Activated CD4-positive, alpha-beta T cell treated with anti-CD3 and anti-CD28 coated beads for 1 hour (primary cell): ENCODE results near the gene SRGAP2B.
"Not testable (repeated sequence)": the region's sequence is repeated elsewhere in the genome, so short reads cannot be mapped to it uniquely, and the experiment has no call there.

Experiments used
- DNase-seq: peaks from one replicate; pipeline ENCODE4 v3.0.0-alpha.2; 2020

SRGAP2B gene

DNA sequence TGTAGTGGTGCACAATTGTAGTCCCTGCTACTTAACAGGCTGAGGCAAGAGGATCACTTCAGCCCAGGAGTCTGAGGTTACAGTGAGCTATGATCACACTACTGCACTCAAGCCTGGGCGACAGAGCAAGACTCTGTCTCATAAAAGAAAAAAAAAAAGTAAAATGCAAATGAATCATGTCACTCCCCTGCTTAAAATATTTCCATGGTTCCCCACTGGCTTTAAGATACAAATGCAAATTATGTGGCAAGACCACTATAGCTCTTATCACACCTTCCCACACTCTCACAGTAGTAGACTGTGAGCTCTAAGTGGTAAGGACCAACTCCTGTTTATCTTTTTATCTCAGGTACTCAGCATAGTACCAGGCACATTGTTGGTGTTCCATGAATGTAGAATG, 53.6 kb downstream of the SRGAP2B start:
- DNase-seq: not testable (repeated sequence)

- DNase-seq: not testable (repeated sequence)
Observed at GRCh38 chr1:145036019-145036418, 59.1 kb downstream of the SRGAP2B start.

DNA sequence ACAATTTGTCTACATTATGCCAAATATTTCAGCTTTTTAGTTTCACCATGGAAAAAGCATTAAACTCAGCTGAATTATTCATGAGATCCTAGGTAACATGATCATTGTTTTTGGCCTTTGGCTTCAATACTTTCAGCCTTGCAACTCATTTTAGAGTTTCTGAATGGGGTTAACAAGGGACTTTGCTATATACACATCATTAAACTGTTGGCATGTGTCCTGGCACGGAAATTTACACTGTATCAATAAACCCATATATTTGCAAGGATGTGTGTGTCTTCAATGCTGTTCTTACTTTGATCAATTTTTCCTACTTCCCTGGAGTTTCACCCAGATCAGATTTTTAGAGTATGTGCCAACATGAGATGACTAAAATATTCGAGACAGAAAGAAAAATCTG, 61.6 kb downstream of the SRGAP2B start:
- not testable (repeated sequence) for DNase-seq

DNA sequence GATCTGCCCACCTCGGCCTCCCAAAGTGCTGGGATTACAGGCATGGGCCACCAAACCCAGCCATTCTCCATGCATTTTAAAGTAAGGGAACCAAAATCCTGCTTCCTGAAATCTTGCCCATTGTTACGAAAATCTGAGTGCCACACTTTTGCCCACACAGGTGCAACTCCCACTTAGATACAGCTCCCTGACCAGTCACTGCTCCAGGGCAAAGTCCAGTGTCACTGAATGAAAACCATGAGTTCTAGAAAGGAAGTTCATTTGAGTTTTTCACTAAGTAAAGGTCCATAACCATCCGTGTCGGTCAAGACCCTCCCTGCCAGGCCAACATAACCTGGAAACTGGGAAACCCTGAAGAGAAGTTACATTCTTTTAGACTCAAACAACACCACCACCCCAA, 67.9 kb downstream of the SRGAP2B start:
- DNase-seq: not testable (repeated sequence)

GRCh38 chr1:145025286-145025685, 69.8 kb downstream of the SRGAP2B start:
- not testable (repeated sequence) for DNase-seq

DNA sequence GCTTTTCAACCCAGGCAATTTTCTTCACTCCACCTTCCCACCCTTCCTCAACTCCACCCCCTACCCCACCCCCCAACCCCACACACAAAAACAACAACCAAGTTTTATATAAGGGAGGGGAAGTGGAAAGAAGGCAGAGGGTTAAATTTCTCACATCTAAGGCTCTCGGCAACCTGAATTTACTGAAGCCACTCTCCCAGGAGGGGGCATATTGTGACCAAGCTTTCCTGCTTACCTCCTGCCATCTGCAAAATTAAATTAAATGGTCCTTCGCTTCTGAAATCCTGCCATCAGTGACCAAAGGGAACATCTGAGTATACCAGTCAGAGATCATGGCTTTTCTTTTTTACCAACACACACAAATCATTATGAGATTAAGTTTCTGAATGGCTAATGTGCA, 72.9 kb downstream of the SRGAP2B start:
- not testable (repeated sequence) for DNase-seq

DNA sequence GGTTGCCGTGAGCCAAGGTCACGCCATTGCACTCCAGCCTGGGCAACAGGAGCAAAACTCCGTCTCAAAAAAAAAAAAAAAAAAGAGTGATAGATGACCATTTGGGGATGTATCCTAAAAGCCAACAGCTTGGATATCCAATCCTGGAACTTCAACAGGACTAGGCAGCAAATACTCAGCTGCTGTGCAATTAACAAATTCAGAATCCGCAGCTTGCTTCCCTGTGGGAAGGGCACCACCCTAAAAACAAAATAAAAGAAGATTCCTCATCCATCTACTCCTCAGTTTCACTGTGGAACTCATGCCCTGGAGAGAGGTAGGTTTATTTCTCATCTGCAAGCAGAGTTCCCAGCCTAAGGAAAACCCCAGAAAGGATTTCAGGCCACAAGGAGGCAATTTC, 73.4 kb downstream of the SRGAP2B start:
- DNase-seq: not testable (repeated sequence)

- not testable (repeated sequence) for DNase-seq
Observed at GRCh38 chr1:145019709-145020108, 75.4 kb downstream of the SRGAP2B start.

DNA sequence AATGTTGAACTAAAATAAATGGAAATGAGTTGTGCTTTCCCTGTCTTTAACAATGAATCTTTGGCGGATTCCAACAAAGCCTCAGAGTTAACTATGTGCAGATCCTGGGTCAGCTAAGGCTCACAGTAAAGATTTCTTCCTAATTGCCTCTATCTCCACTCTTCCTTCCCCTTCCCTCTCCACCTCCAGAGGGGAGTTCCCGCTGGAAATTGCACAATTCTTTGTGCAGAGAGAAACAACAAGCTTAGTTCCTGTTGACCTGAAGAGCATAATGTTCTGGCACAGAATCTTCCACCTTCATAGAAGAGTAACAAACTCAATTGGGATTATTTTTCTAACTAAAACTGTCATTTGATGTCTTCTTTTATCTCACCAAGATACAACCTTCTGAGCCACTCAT, 77.4 kb downstream of the SRGAP2B start:
- not testable (repeated sequence) for DNase-seq

- not testable (repeated sequence) for DNase-seq
Observed at GRCh38 chr1:145016492-145016862, 78.7 kb downstream of the SRGAP2B start.

DNA sequence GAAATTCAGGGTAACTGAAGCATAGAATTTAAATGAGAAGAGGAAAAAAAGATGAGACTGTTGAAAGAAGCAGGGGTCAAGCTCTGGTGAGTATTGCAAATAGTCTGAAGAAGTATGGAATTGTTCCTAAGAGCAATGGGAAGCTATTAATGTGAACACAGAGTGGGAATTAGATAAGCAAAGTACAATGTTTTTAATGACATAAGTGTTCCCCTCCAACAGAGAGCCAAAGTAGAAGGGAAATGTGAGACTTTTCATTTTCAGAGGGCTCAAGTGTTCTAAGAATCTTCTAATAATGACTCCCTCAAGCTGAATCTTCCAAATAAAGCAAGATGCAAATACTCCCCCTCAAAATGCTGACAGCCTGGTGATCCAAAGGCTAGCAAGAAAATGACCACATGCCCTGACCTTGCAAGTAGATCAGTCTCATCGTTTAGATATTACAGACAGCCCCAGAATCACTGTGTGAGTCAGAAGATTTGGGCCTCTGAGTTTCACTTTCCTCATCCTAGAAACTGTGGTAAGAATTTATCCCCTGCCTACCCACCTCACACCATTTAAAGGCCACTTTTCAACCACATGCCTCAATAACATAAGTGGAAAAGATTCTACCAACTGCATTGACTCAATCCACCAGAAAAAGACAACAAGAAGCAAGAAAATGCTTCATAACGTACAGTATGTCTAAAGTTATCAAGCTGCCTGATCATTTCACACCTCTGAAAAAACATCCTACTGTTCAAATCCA, 79.2 kb downstream of the SRGAP2B start:
- not testable (repeated sequence) for DNase-seq

DNA sequence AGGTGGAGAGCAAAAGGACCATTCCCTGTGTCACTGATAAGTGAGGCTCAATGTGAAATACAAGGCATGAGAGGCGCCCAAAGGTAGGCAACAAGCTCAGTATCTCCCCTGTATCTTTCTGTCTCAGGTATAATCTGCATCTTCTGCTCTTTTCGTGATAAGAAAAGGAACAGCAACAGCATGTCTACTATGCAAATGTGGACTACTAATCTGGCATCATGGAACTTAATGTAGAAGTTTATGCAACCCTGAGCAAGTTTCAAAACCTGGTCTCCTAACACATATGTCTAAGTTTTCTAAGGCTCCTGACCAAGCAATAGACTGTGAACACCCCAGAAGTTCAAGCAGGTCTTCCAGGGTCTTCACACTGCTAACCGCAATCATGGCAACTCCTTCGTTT, 81.8 kb downstream of the SRGAP2B start:
- DNase-seq: not testable (repeated sequence)

DNA sequence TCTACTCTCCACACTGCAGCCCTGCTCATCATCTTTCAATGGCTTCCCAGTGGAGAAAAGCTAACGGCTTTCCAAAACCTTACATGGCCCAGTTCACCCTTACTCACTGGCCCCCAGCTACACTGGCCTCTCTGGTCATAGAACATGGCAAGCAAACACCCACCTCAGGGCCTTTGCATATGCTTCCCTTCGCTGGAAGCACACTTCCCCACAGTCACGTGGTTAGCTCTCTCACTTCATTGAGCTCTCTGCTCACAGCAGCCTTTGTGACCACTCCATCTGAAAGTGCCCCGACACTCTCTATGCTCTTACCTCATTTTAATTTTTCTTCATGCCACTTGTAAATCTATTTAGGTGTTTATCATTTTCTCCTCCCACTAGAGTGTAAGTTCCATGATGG, 83.3 kb downstream of the SRGAP2B start:
- DNase-seq: not testable (repeated sequence)

DNA sequence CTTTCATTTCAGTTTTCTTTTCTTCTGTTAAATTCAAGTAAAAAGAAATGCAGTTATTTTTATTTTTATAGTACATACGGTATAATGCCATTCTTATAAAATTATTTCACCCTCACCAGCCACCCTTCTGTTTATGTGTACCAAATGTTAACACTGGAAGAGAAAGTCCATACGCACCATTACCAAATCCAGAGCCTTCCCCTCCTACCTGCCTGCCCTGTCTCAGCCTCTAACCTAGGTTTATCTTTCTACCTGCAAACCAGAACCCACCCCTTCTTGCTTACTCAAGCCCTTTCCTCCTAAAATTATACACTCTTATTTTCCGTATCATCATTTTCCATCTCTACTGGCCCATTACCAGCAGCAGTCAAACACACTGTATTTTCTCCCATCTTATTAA, 84.5 kb downstream of the SRGAP2B start:
- DNase-seq: not testable (repeated sequence)

GRCh38 chr1:145009928-145010327, 85.2 kb downstream of the SRGAP2B start:
- DNase-seq: not testable (repeated sequence)

DNA sequence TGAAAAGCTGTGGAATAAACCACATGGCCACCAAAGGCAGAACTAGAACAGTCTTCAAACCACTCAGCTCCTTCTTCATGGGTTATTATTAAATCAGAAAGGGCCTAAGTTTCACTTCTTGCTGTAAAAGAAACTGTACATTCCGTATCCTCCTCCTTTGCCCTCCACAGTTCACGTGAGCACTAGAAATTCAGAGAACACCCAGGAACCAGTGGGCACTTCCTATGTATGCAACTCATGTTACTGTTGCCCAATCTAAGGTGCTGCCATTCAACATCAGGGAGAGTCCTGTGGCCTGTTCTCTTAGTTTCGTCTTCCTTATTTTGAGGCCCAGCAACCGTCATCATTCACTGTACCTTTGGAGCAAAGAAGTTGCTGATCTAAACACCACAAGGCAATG, 86.7 kb downstream of the SRGAP2B start:
- DNase-seq: not testable (repeated sequence)

- not testable (repeated sequence) for DNase-seq
Observed at GRCh38 chr1:145005142-145005541, 90.0 kb downstream of the SRGAP2B start.

DNA sequence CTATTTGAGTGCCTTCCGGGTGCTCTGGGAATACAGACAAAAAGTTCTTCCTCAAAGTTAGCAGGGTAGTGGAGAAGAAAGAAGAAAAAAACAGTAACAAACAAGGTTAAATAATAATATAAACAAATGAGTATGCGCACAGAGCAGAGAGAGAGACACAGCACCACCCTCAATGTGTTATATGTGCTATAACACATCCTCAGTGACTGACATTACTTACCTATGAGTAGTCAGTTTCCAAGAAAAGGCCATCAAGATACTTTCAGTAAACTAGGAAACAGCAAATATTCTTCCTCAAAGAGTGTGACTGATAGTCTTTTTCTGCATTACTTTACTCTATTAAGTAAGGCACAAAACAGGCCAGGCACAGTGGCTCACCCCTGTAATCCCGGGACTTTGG, 93.7 kb downstream of the SRGAP2B start:
- not testable (repeated sequence) for DNase-seq

GRCh38 chr1:145000743-145001326, 94.3 kb downstream of the SRGAP2B start:
- DNase-seq: not testable (repeated sequence)

DNA sequence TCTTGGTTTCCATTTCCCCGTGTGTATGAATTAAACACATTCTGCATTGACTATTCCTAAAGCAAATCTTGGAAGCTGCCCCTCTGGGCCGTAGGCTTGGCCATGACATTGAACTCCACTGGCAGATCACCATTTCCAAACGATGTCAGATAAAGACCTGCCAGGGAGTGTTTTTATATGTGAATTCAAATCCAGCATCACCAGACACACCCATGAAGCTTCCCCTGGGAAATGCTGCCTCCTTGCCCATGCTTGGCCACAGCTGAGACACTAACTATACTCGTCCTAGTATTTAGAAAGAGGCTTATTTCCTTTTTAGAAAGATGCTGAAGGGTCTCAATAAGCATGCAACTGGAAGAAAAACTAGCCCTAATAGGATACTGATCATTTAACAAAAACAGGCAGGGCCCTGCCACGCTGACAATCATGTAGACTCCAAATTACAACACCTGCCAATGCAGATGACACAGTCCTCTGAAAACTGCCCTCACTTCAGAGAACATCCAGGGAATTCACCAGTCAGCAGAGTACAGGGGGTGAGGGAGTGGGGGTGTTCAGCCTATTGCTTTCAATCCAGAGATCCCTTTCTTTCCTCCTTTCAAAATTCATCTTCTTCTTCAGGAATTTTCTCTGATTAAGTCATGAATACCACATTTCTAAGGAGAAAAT, 94.9 kb downstream of the SRGAP2B start:
- DNase-seq: not testable (repeated sequence)

- DNase-seq: not testable (repeated sequence)
Observed at GRCh38 chr1:144998981-144999273, 96.2 kb downstream of the SRGAP2B start.

GRCh38 chr1:144998134-144998980, 96.8 kb downstream of the SRGAP2B start:
- DNase-seq: not testable (repeated sequence)

GRCh38 chr1:144995833-144996410, 99.2 kb downstream of the SRGAP2B start:
- not testable (repeated sequence) for DNase-seq
